HepG2 (cell line): Measurements from ENCODE around the gene RNASE8. TPM values are rescaled to one million over a fixed set of nuclear protein-coding genes. Genes with fewer than 3 reads are reported as not detected.
A peak's percentile ranks its signal among the peaks of the same experiment; 100 is the strongest.

Source experiments
- HMG20B ChIP-seq: conservative IDR thresholded peaks from 2 replicates; pipeline ENCODE4 v1.6.1; 2016; ENCODE audit warnings: missing genetic modification reagents, missing compliant biosample characterization
- HNRNPLL ChIP-seq: fragments of 200-400 bp; formaldehyde crosslinking; IDR thresholded peaks from 2 replicates; pipeline ENCODE4 v1.6.1; 2017; ENCODE audit warnings: mild to moderate bottlenecking, low read depth, low read length; ENCODE audit not compliant: poor library complexity, severe bottlenecking
- NR1H2 ChIP-seq: sonication (generic); formaldehyde crosslinking; IDR thresholded peaks from 2 replicates; pipeline ENCODE4 v1.8.1; 2022; ENCODE audit warnings: low read depth, missing genetic modification reagents, borderline replicate concordance
- RAD21 ChIP-seq: fragments of 450-650 bp; formaldehyde crosslinking; IDR thresholded peaks from 2 replicates; pipeline ENCODE4 v1.5.0; 2020; ENCODE audit warnings: mild to moderate bottlenecking
- SMARCC2 ChIP-seq: fragments of 450-650 bp; IDR thresholded peaks from 2 replicates; pipeline ENCODE4 v1.6.1; 2017; ENCODE audit warnings: antibody characterized with exemption, mild to moderate bottlenecking
- SRSF4 ChIP-seq: fragments of 200-400 bp; formaldehyde crosslinking; IDR thresholded peaks from one replicate; pipeline ENCODE4 v1.6.1; 2018; ENCODE audit warnings: mild to moderate bottlenecking, low read depth, low read length, moderate library complexity; ENCODE audit not compliant: poor library complexity, severe bottlenecking
- ZNF660 ChIP-seq: sonication (generic); formaldehyde crosslinking; IDR thresholded peaks from 2 replicates; pipeline ENCODE4 v1.5.1; 2020; ENCODE audit warnings: mild to moderate bottlenecking, low read depth, missing genetic modification reagents, borderline replicate concordance
- ZNF878 ChIP-seq: sonication (generic); formaldehyde crosslinking; IDR thresholded peaks from 2 replicates; pipeline ENCODE4 v1.8.1; 2023; ENCODE audit warnings: mild to moderate bottlenecking, missing genetic modification reagents, moderate library complexity
- ZNF883 ChIP-seq: sonication (generic); formaldehyde crosslinking; IDR thresholded peaks from 2 replicates; pipeline ENCODE4 v1.5.1; 2020; ENCODE audit warnings: mild to moderate bottlenecking, missing genetic modification reagents; ENCODE audit errors: not compliant biosample characterization
- ZSCAN29 ChIP-seq: sonication (generic); formaldehyde crosslinking; conservative IDR thresholded peaks from 2 replicates; pipeline ENCODE4 v1.4.0; 2020; ENCODE audit warnings: mild to moderate bottlenecking, missing genetic modification reagents
- ZSCAN9 ChIP-seq: IDR thresholded peaks from 2 replicates; pipeline ENCODE4 v1.6.1; 2016; ENCODE audit warnings: borderline replicate concordance
- polyA plus RNA-seq, 8 experiments: library from polyadenylated mRNA; depleted of rRNA in 3 of 8; stranded (reverse) in 7 of 8; unstranded in 1 of 8; fragments of >200 nt; fragmentation: Illumina TruSeq in 4 of 8; extraction: Trizol in 4 of 8; gene quantifications; 2 replicates each; pipeline versions ENCODE4 v1.2.1 to v1.2.3, GENCODE V29; 2011 to 2016; ENCODE audit warnings: low read depth in 4 of 8, missing spikeins in 1 of 8, mixed read lengths in 1 of 8; ENCODE audit not compliant: insufficient read depth in 1 of 8
- total RNA-seq, 5 experiments: library from RNA; depleted of rRNA; stranded (reverse); fragments of >200 nt; fragmentation: Illumina TruSeq; extraction: Trizol; gene quantifications; 2 replicates each; pipeline ENCODE4 v1.2.3, GENCODE V29; 2016; ENCODE audit warnings: low read depth in 1 of 5
- TF ChIP-seq, protein P1 (sequence below): sonication (generic); formaldehyde crosslinking; IDR thresholded peaks from 2 replicates; pipeline ENCODE4 v1.4.0; 2020; ENCODE audit warnings: low read depth, mild to moderate bottlenecking, missing genetic modification reagents
- TF ChIP-seq, protein P2 (sequence below): sonication (generic); IDR thresholded peaks from 2 replicates; pipeline ENCODE4 v1.6.1; 2016; ENCODE audit warnings: low read depth, borderline replicate concordance
- TF ChIP-seq, protein P3 (sequence below): sonication (generic); formaldehyde crosslinking; IDR thresholded peaks from 2 replicates; pipeline ENCODE4 v1.4.0; 2020; ENCODE audit warnings: low read depth, missing genetic modification reagents
- TF ChIP-seq, protein P4 (sequence below): sonication (generic); formaldehyde crosslinking; IDR thresholded peaks from 2 replicates; pipeline ENCODE4 v1.4.0; 2020; ENCODE audit warnings: missing genetic modification reagents
- TF ChIP-seq, protein P5 (sequence below): sonication (generic); formaldehyde crosslinking; IDR thresholded peaks from 2 replicates; pipeline ENCODE4 v1.8.0; 2022; ENCODE audit warnings: mild to moderate bottlenecking, missing genetic modification reagents, borderline replicate concordance
- TF ChIP-seq, protein P6 (sequence below): sonication (generic); formaldehyde crosslinking; IDR thresholded peaks from 2 replicates; pipeline ENCODE4 v1.5.0; 2020; ENCODE audit warnings: missing genetic modification reagents, mild to moderate bottlenecking, borderline replicate concordance

Gene RNASE8
- total and polyA plus RNA-seq, 2 of the 13 experiments (the other 11 are each of a cell fraction or from before 2014, with no cell fraction given): not detected

DNA sequence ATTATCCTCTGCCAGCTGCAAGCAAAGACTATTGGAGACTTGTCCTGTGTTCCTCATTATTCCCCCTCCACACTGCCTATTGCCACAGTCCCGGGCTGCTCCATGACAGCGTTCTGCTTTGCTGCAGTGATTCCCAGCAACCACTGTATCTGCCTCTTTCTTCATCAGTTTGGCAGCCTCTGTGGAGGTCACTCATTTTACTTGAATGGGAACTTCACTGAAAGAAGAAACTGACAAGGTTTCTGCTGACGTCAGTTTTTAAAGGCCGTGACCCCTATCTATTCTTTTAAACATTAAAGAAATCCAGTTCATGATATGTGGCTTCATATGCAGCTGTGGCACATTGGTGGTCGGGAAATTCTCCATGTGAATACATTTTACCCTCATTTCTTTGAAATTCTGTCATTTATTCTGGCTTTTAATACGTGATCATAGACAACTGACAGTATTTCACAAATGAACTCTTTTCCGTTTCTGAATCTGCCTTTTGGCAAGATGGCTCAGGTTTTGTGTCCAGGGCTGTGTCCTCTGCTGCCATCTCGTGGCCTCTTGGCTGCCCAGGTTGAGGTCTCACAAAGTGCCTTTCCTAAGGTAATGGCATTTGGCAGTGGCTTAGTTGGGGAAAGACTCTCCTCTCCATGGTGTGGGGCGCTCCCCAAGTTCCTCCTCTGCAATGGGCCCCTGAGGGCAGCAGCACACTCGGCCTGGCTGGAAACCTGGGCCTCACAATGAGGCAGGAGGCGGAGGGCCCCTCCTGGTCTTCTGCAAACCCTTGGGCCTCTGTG, 49.1 kb downstream of the RNASE8 start (continued):
- TF ChIP-seq ZNF660 (CRISPR knock-in tag) (no peak), HMG20B (CRISPR knock-in tag) (peak; percentile 56; the same call in 1 of the 2 replicates), ZNF878 (CRISPR knock-in tag) (no peak), RAD21 (CRISPR knock-in tag) (peak; percentile 94), NR1H2 (CRISPR knock-in tag) (no peak), SRSF4 (no peak), ZSCAN29 (peak; percentile 72; the same call in 1 of the 2 replicates), SMARCC2 (no peak), HNRNPLL (no peak), ZNF883 (CRISPR knock-in tag) (peak; percentile 8), ZSCAN9 (CRISPR knock-in tag) (peak; percentile 91)
- TF ChIP-seq, protein P1, sequence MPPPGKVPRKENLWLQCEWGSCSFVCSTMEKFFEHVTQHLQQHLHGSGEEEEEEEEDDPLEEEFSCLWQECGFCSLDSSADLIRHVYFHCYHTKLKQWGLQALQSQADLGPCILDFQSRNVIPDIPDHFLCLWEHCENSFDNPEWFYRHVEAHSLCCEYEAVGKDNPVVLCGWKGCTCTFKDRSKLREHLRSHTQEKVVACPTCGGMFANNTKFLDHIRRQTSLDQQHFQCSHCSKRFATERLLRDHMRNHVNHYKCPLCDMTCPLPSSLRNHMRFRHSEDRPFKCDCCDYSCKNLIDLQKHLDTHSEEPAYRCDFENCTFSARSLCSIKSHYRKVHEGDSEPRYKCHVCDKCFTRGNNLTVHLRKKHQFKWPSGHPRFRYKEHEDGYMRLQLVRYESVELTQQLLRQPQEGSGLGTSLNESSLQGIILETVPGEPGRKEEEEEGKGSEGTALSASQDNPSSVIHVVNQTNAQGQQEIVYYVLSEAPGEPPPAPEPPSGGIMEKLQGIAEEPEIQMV (CRISPR knock-in tag): no peak
- TF ChIP-seq, protein P2, sequence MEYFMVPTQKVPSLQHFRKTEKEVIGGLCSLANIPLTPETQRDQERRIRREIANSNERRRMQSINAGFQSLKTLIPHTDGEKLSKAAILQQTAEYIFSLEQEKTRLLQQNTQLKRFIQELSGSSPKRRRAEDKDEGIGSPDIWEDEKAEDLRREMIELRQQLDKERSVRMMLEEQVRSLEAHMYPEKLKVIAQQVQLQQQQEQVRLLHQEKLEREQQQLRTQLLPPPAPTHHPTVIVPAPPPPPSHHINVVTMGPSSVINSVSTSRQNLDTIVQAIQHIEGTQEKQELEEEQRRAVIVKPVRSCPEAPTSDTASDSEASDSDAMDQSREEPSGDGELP: peak; percentile 31; the same call in 1 of the 2 replicates
- TF ChIP-seq, protein P3, sequence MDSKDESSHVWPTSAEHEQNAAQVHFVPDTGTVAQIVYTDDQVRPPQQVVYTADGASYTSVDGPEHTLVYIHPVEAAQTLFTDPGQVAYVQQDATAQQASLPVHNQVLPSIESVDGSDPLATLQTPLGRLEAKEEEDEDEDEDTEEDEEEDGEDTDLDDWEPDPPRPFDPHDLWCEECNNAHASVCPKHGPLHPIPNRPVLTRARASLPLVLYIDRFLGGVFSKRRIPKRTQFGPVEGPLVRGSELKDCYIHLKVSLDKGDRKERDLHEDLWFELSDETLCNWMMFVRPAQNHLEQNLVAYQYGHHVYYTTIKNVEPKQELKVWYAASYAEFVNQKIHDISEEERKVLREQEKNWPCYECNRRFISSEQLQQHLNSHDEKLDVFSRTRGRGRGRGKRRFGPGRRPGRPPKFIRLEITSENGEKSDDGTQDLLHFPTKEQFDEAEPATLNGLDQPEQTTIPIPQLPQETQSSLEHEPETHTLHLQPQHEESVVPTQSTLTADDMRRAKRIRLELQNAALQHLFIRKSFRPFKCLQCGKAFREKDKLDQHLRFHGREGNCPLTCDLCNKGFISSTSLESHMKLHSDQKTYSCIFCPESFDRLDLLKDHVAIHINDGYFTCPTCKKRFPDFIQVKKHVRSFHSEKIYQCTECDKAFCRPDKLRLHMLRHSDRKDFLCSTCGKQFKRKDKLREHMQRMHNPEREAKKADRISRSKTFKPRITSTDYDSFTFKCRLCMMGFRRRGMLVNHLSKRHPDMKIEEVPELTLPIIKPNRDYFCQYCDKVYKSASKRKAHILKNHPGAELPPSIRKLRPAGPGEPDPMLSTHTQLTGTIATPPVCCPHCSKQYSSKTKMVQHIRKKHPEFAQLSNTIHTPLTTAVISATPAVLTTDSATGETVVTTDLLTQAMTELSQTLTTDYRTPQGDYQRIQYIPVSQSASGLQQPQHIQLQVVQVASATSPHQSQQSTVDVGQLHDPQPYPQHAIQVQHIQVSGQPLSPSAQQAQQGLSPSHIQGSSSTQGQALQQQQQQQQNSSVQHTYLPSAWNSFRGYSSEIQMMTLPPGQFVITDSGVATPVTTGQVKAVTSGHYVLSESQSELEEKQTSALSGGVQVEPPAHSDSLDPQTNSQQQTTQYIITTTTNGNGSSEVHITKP: peak; percentile 37; the same call in 1 of the 2 replicates
- TF ChIP-seq, protein P4, sequence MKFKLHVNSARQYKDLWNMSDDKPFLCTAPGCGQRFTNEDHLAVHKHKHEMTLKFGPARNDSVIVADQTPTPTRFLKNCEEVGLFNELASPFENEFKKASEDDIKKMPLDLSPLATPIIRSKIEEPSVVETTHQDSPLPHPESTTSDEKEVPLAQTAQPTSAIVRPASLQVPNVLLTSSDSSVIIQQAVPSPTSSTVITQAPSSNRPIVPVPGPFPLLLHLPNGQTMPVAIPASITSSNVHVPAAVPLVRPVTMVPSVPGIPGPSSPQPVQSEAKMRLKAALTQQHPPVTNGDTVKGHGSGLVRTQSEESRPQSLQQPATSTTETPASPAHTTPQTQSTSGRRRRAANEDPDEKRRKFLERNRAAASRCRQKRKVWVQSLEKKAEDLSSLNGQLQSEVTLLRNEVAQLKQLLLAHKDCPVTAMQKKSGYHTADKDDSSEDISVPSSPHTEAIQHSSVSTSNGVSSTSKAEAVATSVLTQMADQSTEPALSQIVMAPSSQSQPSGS (CRISPR knock-in tag): peak; percentile 84
- TF ChIP-seq, protein P5, sequence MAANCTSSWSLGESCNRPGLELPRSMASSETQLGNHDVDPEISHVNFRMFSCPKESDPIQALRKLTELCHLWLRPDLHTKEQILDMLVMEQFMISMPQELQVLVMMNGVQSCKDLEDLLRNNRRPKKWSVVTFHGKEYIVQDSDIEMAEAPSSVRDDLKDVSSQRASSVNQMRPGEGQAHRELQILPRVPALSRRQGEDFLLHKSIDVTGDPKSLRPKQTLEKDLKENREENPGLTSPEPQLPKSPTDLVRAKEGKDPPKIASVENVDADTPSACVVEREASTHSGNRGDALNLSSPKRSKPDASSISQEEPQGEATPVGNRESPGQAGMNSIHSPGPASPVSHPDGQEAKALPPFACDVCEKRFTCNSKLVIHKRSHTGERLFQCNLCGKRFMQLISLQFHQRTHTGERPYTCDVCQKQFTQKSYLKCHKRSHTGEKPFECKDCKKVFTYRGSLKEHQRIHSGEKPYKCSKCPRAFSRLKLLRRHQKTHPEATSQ (CRISPR knock-in tag): no peak
- TF ChIP-seq, protein P6, sequence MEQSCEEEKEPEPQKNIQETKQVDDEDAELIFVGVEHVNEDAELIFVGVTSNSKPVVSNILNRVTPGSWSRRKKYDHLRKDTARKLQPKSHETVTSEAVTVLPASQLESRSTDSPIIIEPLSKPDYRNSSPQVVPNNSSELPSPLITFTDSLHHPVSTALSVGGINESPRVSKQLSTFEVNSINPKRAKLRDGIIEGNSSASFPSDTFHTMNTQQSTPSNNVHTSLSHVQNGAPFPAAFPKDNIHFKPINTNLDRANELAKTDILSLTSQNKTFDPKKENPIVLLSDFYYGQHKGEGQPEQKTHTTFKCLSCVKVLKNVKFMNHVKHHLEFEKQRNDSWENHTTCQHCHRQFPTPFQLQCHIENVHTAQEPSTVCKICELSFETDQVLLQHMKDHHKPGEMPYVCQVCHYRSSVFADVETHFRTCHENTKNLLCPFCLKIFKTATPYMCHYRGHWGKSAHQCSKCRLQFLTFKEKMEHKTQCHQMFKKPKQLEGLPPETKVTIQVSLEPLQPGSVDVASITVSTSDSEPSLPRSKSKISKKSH: peak; percentile 82; the same call in 1 of the 2 replicates
